IMR-90 (cell line): ENCODE measurements around the gene PIAS4.

Experiments used
- BHLHE40 ChIP-seq: fragments of 150-350 bp; IDR thresholded peaks from 2 replicates; pipeline ENCODE4 v1.6.1; 2016; ENCODE audit warnings: mild to moderate bottlenecking, low read depth, low read length
- CHD1 ChIP-seq: IDR thresholded peaks from 2 replicates; pipeline ENCODE4 v1.6.1; 2012; ENCODE audit warnings: low read depth, low read length, improper control_type of control experiment
- CTCF ChIP-seq: conservative IDR thresholded peaks from 2 replicates; pipeline ENCODE4 v1.5.1; 2012; ENCODE audit warnings: mild to moderate bottlenecking, low read depth, low read length, improper control_type of control experiment
- MAFK ChIP-seq: IDR thresholded peaks from 2 replicates; pipeline ENCODE4 v1.6.1; 2012; ENCODE audit warnings: low read depth, low read length, improper control_type of control experiment
- MAZ ChIP-seq: IDR thresholded peaks from 2 replicates; pipeline ENCODE4 v1.6.1; 2012; ENCODE audit warnings: low read depth, mild to moderate bottlenecking, low read length, improper control_type of control experiment, moderate library complexity, borderline replicate concordance
- MXI1 ChIP-seq: IDR thresholded peaks from 2 replicates; pipeline ENCODE4 v1.6.1; 2012; ENCODE audit warnings: low read depth, mild to moderate bottlenecking, low read length, moderate library complexity, borderline replicate concordance
- NFE2L2 ChIP-seq: fragments of 150-350 bp; IDR thresholded peaks from 2 replicates; pipeline ENCODE4 v1.6.1; 2016; ENCODE audit warnings: low read depth, mild to moderate bottlenecking, low read length
- POLR2A ChIP-seq: IDR thresholded peaks from 2 replicates; pipeline ENCODE4 v1.6.1; 2012; ENCODE audit warnings: mild to moderate bottlenecking, low read depth, low read length
- RAD21 ChIP-seq: IDR thresholded peaks from 2 replicates; pipeline ENCODE4 v1.6.1; 2012; ENCODE audit warnings: low read length, improper control_type of control experiment
- RCOR1 ChIP-seq: IDR thresholded peaks from 2 replicates; pipeline ENCODE4 v1.6.1; 2012; ENCODE audit warnings: mild to moderate bottlenecking, low read length, improper control_type of control experiment; ENCODE audit not compliant: insufficient replicate concordance
- RFX5 ChIP-seq: IDR thresholded peaks from 2 replicates; pipeline ENCODE4 v1.8.0; 2012; ENCODE audit warnings: low read depth, mild to moderate bottlenecking, low read length, moderate library complexity
- SMC3 ChIP-seq: fragments of 150-350 bp; IDR thresholded peaks from 2 replicates; pipeline ENCODE4 v1.6.1; 2016; ENCODE audit warnings: low read depth, mild to moderate bottlenecking, antibody characterized with exemption, low read length, moderate library complexity
- USF2 ChIP-seq: fragments of 150-350 bp; IDR thresholded peaks from 2 replicates; pipeline ENCODE4 v1.6.1; 2017; ENCODE audit warnings: mild to moderate bottlenecking, antibody characterized with exemption, low read length, low read depth

GRCh38 chr19:4086411-4086867 lies 78.9 kb downstream of the PIAS4 start:
- TF ChIP-seq SMC3 (no peak), CTCF (no peak), POLR2A (no peak), USF2 (no peak), CHD1 (no peak), BHLHE40 (no peak), RCOR1 (no peak), NFE2L2 (no peak), MXI1 (no peak), MAZ (no peak), RAD21 (no peak), MAFK (no peak), RFX5 (no peak)
